Right kidney (tissue), 1 donor: ENCODE data around the gene BACH1.

Source experiments
- DNase-seq: peaks from one replicate; pipeline ENCODE4 v3.0.0-alpha.2; 2016

The BACH1 gene

DNA sequence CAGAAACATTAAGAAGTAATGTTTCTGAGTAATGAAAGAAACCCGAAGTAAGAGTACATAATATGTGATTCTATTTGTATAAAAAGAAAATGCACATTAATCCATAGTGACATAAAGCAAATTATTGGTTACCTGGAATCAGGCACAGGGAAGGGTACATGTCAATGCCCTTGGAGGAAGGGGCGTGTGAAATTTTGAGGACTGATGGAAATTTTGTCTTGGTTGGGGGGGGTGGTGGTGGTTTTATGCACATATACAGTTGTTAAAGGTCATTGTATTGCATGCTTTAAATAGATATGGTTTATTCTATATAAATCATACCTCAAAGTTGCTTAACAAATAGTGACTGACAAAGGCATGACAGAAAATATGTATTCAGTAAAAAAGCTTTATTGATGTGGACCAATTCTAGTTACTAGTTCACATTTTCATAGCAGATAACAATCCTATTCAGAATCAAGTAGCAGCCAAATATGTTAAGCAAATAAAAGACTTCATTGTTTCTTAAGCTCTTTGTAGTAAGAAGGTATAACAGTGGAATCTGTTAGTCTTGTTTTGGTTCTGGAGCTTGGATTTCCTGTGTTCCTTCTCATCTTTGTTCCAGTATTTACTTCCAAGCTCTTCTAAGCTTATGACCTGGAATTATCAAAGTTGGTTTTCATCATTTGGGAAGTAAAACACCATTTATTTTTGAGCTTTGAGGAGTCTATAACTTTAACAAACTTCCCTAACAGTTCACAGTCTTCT, 15.1 kb downstream of the BACH1 start:
- DNase-seq = no peak

DNA sequence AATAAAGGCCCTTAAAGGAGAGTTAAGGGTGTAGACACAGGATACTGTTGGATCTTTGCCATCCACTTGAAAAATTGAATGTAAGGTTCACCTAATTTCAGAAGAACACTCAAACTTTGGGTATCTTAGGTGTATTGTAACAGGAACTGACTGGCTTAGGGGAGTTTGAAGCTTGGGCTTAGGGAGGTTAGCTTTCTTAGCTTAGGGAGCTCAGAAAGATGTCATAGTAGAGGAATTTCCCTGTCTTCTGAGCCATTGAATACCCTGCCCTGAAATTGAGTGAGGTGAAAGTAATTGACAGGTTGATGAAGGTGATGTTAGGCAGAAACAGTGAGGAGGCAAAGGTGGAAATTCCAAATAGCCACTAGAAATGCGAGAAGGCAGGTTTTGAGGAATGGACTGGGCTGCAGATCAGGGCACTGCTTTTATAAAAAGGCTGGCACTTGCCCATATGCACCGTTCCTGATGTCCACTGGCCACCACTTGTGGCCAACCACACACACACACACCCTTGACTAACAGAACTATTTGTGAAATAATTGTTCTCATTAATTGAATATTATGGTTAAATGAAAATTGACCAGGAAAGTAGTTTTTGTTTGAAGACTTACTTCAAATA, 16.5 kb downstream of the BACH1 start:
- DNase-seq = no peak

DNA sequence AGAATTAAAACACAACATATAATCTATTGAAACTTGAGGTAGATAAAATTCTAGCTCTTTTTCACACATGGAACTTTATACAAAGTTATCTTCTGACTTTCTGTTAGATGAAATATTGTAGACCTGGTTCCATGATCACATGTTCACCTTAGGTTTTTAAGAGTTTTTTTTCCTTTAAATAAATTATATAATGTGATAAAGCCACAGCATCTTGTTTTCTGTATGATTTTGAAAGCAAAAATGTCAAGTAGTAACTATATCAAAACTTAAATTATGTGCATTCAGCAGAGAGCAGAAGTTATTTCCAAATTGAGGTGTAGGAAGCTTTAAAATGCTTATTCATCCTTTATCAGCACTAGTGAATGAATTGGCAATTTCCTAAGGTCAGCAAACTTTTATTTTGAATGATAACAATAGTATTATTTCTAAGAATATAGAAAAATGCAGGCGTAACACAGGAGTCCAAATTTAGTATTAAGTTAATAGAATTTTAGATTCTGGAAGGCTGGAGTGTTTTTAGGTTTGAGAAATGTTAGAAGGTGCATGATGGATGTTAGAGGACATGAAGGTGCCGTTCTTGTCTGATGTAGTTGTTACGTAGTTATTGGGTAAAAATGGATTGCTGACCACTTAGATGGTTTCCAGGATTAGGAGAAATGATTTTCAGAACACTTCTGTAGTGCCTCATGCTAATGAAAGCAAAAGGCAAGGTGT, 17.5 kb downstream of the BACH1 start:
- no peak for DNase-seq

DNA sequence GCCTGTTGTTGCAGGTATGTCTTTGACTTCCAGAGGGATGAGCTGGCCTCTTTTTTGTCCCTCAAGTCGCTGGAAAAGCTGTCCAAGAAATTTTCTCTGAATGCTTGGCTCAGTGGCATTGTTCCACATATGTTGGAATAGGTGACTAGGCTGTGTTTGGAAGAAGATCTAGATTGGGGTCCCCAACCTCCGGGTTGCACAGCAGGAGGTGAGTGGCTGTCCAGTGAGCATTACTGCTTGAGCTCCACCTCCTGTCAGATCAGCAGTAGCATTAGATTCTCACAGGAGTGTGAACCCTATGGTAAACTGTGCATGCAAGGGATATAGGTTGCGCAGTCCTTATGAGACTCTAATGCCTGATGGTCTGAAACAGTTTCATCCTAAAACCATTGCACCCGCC, 18.1 kb downstream of the BACH1 start:
- no peak for DNase-seq

DNA sequence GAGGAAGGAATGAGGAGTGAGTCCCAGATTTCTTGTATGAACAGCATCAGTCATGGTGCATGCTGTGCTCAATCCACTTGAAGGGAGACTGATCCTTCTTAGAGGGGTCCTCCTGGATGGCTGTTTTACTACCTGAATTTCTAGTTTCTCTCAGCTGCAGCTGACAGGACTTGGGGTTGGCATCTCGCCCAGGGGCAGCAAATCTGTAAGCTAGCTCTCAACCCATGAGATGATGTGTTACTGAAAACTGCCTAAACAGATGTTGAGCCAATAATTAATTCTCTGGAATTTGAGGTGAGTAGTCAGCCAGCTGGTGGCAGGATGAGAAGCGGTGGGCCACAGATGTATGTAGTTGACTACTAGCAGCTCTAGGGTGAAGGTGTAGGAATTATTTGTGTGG, 19.6 kb downstream of the BACH1 start:
- no peak for DNase-seq

DNA sequence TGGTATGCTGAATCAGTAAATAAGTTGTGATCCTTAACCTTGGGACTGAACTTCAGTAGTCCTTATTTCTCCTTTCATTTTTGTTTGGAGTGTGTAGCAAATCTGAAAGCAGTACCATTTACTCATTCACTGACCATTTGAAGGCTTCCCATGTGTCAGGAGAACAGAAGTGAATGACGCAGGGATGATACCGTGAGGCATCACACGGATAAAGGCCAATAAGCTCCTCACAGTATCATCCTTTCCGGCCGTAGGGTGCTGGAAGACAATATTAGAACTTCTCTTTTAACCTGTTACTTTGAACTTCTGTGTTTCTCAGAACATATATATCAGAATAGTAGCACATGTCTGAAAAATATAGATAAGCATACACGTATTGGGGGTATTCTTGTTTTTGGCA, 21.3 kb downstream of the BACH1 start:
- DNase-seq = no peak

DNA sequence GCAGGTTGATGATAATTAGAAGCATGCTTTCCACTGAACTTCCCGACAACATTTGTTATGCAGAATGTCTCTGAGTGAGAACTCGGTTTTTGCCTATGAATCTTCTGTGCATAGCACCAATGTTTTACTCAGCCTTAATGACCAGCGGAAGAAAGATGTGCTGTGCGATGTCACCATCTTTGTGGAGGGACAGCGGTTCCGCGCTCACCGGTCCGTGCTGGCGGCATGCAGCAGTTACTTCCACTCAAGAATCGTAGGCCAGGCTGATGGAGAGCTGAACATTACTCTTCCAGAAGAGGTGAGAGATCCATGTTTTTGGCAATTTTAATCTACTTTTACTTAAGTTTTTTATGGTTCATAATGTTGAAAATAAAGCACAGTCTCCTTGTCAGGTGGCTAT, 22.5 kb downstream of the BACH1 start:
- DNase-seq = no peak

DNA sequence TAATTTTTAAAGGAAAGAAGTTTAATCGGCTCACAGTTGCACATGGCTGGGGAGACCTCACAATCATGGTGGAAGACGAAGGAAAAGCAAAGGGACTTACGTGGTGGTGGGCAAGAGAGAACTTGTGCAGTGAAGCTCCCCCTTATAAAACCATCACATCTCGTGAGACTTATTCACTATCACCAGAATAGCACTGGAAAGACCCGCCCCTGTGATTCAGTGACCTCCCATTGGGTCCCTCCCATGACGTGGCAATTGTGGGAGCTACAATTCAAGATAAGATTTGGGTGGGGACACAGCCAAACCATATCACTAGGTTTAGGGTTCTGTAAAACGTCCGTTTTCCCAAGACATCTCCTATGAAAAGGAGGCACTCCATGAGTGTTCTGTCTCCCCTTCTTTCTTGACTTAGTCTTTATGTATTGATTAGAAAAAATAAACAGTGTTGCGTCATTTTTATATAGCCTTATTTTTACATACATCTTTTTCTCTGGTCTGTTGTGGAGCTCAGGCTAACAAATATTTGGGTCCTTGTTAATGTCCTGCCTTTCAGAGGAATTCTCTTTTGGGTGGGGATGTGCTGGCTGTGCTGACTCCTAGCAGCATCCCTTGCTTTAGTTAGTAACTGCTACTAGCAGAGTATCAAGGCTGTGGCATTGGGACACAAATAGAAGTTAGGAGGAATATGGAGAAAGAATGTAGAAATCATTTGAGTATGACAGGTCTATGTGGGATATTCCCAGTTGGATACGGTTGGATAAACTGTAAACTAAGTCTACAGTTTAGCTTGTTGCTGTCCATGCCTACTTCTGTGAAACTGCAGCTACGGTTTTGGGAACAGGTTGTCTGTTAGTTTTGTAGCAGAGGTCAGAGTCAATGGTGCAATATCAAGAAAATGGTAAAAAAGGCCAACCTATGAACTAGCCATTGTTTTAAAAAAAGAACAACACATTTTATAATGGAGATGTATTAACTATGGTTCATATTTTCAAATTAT, 23.5 kb downstream of the BACH1 start:
- DNase-seq = no peak

DNA sequence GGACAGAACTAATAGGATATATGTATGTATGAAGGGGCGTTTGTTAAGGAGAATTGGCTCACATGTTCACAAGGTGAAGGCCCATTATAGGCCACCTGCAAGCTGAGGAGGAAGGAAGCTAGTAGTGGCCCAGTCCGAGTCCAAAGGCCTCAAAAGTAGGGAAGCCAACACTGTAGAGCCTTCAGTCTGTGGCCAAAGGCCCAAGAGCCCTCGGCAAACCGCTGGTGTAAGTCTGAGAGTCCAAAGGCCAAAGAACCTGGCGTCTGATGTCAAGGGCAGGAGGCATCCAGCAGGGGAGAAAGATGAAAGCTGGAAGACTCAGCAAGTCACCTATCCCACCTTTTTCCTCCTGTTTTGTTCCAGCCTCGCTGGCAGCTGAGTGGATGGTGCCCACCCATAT, 24.5 kb downstream of the BACH1 start:
- no peak for DNase-seq

DNA sequence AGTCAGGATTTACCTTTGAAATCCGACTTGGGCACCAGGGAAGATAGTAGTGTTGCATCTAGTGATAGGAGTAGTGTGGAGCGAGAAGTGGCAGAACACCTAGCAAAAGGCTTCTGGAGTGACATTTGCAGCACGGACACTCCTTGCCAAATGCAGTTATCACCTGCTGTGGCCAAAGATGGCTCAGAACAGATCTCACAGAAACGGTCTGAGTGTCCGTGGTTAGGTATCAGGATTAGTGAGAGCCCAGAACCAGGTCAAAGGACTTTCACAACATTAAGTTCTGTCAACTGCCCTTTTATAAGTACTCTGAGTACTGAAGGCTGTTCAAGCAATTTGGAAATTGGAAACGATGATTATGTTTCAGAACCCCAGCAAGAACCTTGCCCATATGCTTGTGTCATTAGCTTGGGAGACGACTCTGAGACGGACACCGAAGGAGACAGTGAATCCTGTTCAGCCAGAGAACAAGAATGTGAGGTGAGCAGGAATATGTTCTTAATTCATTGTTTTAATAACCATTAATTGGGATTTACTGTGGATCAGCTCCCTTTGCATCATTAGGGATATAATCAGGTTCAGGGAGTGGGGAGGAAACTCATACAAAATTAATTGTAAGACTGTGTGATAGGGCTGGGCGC, 28.3 kb downstream of the BACH1 start:
- DNase-seq = no peak

DNA sequence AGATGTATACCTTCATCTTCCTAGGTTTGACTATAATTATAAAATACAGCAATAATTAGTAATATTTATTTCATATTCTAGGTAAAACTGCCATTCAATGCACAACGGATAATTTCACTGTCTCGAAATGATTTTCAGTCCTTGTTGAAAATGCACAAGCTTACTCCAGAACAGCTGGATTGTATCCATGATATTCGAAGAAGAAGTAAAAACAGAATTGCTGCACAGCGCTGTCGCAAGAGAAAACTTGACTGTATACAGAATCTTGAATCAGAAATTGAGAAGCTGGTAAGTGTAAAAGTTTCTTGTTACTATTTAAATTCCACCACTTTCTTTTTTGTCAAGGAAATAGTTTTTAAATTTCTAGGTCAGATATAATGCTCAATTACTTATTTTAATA, 30.7 kb downstream of the BACH1 start:
- no peak for DNase-seq

DNA sequence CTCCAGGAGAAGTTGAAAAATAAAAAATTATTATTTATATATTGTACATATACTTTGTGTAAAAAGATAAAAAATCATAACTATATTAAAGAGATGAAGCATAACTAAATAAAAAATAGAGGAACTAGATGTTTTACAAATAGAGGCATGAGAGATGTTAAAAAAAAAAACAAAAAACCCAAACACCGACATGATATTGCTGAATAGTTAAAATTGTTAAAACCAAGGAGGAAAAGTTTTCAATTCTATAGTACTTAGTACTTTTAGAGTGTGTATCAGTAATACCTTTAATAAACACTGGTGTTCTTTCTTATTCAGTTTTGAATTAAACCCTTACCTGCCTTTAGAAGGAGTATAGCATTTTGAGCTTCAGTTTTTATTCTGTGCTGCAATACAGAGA, 32.1 kb downstream of the BACH1 start:
- DNase-seq = no peak

DNA sequence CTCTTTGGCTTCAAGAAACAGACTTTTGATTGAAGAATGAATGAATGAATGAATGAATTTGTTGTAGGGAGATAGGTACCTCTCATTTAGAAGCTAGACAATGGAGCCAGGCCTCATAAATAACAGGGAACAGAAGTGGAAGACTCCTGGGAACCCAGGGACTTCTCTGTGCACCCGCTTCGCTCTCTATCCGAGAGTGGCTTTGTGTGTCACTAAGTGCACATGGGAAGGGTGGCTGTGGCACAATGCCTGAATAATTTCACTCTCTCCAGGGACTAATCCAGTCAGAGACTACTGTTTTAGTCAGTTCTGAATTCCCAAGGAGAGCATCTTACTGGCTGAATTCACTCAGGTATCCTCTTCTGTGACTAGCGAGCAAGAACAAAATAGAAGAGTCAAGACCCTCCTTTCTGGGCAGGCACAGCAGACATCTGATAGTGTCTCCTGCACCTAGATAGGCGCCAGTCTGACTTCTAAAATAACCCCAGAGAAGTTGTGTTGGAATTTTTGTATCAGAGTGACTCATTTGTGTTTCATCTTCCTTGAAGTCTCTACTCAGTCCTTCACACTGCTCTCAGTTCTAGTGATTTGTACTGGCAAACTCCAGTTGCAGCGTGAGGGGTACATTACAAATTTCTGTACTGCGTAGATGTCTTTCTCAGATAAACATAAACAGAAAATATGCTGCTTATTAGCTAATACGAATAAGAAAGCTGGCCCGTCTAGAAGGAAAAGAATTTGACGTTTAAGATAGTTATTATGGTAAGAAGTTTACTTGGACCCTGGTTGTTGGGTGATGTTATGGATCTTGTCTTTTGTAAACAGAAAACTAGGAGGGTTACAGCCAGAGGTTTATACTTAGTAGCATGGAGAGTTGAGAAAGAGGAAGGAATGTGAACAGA, 34.0 kb downstream of the BACH1 start:
- DNase-seq = no peak

DNA sequence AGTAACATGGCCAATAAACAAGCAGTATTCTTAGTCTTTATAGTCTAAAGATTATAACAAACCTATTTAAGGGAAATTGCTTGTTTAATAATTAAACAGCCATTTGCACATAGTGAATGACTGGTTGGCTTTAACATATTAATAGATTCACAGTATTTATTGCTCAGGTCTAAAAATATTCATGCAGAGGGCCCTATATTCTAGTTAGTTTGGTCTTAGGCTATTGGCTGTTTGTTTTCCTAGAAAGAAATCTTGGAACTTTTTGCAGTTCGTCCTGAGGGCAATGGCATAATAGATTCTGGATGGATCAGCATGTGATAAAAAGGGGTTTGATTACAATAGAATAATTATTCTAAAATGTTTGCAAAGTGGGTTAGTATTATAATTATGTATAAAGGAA, 34.7 kb downstream of the BACH1 start:
- DNase-seq = no peak

DNA sequence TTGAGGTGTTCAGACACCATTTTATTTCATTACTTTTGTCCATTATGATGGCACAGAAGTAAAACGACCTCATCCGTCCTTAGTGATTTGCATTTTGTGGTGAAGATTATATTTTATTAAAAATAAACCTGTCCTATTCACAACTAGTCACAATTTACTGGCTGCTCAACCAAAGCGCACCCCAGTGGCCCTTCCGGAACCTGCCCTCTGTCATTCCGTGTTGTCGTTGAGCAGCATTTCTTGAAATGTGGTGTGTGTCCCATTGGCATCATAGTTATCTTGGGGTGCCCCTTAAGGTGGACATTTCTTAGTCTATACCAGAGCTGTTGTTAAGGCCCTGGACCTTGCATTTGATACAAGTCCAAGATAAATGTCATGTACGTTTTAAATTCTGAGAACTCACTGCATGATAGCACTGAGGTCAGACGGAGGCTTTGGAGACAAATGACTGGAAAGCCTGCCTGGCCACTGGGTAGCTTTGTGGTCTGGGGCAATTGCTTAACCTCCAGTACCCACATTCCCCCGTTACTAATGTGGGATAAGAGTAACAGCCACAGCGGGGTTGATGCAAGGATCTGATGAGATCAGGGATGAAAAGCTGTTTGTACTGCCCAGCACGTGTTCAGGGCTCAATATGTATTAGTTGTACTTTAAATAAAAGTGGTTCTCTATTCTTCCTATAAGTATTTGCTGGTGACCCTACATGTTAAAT, 36.2 kb downstream of the BACH1 start:
- no peak for DNase-seq

DNA sequence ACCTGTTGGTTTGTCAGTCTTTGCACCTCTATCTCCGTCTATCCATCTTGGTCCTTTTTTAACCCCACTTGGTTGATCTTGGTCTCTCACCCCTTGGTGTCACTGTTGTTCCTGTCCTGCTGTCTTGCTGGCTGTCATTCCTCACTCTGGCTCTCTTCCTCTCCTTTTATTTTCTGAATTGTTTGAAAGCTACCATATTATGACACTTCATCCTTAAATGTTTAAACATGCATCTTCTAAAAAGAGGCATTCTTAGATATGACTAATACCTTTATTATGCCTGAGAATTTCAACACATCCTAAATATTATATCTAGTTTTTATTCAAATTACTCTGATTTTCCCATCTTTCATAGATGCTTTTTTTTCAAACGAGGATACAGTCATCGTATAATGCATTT, 37.0 kb downstream of the BACH1 start:
- no peak for DNase-seq

DNA sequence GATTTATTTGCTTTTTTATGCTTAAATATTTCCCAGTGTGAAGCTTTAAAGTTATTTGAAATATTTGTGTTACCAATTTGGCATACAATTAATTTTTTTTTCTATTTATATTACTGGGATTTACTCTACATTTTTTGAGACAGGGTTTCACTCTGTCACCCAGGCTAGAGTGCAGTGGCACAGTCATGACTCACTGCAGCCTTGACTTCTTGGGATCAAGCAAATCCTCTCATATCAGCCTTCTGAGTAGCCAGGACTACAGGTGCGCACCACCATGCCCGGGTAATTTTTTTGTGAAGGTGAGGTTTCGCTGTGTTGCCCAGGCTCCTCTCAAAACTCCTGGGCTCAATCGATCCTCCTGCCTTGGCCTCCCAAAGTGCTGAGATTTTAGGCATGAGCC, 39.5 kb downstream of the BACH1 start:
- DNase-seq = no peak

DNA sequence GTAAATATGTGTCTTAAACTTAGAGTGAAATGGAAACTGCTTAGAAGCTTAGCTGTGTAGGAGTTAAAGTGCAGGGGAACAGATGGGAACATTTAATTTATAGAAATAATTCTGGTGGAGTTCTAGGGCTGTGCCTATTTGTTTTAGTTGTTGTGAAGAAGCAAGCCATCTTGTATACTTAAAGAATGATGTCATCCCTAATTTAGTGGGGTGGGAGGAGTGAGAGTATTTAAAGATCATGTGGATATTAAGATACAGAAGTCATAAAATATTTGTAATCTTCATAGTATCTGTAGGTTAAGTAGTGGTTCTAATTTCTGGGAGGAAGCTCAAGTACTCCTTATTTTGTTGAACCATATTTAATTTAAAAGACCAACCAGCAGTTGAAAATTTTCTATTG, 41.5 kb downstream of the BACH1 start:
- no peak for DNase-seq

DNA sequence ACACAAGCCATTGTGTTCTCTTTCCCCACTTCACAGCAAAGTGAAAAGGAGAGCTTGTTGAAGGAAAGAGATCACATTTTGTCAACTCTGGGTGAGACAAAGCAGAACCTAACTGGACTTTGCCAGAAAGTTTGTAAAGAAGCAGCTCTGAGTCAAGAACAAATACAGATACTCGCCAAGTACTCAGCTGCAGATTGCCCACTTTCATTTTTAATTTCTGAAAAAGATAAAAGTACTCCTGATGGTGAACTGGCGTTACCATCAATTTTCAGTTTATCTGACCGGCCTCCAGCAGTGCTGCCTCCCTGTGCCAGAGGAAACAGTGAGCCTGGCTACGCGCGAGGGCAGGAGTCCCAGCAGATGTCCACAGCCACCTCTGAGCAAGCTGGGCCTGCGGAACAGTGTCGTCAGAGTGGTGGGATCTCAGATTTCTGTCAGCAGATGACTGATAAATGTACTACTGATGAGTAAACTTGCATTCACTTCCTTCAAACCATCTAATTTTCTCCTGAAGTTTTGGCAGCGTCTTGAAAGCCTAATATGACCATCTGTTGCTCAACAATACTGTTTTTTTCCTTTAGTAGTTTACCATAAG, 43.7 kb downstream of the BACH1 start:
- DNase-seq = no peak

DNA sequence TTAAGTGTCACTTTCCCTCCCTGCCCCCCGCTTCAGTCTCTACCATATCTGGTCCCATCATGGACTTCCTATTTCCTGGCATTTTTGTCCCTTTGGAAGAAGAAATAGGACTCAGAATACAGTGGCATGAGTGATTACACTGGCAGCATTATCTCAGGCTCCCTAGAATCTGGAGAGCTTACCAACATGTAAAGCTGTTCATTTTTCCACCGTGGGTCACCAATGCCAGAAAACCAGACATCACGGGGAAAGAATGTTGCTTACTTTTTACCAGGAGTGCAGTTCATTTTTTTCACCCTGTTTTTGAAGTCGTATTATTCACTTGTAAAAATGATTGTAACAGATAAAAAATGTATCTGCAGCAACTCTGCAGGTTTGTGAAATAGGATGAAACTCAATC, 44.8 kb downstream of the BACH1 start:
- DNase-seq = no peak
